Measurements from ENCODE around the gene PIEZO2.
A peak's percentile ranks its signal among the peaks of the same experiment; 100 is the strongest.
"Not testable (repeated sequence)": the region's sequence is repeated elsewhere in the genome, so short reads cannot be mapped to it uniquely, and the experiment has no call there.

The PIEZO2 gene

GRCh38 chr18:10950080-10950875 is 199.1 kb downstream of the PIEZO2 start:
- TF ChIP-seq TAF1 (IDR thresholded peaks at IDR 0.05; ENCODE audit: borderline replicate concordance, low read depth, low read length), result no peak
- TF ChIP-seq POLR2AphosphoS5 (IDR thresholded peaks at IDR 0.05; ENCODE audit: low read depth, low read length), result peak; percentile 51; the same call in 1 of the 2 replicates
- peak; percentile 56 for TF ChIP-seq POLR2A (IDR thresholded peaks at IDR 0.05; ENCODE audit: low read depth, low read length)
- DNase-seq (ENCODE audit: insufficient read length), result no peak
- peak; percentile 88 for FAIRE-seq

- DNase-seq (ENCODE audit: insufficient read length) (no peak), FAIRE-seq (peak; percentile 89)
These were observed 199.7 kb downstream of the PIEZO2 start for GRCh38 chr18:10949655-10950054.

GRCh38 chr18:10948421-10948820 is 200.9 kb downstream of the PIEZO2 start:
- no peak for FAIRE-seq
- DNase-seq (ENCODE audit: insufficient read length), result no peak
- TF ChIP-seq POLR2A (IDR thresholded peaks at IDR 0.05; ENCODE audit: low read depth, low read length) (no peak), POLR2AphosphoS5 (IDR thresholded peaks at IDR 0.05; ENCODE audit: low read depth, low read length) (no peak), TAF1 (IDR thresholded peaks at IDR 0.05; ENCODE audit: borderline replicate concordance, low read depth, low read length) (no peak)

More at GRCh38 chr18:10949655-10950054, 199.7 kb downstream of the PIEZO2 start:
- TF ChIP-seq POLR2AphosphoS5 (IDR thresholded peaks at IDR 0.05; ENCODE audit: low read depth, low read length) (no peak; the same call in 1 of the 2 replicates), POLR2A (IDR thresholded peaks at IDR 0.05; ENCODE audit: low read depth, low read length) (no peak), TAF1 (IDR thresholded peaks at IDR 0.05; ENCODE audit: borderline replicate concordance, low read depth, low read length) (no peak)

GRCh38 chr18:10946058-10946457 is 203.3 kb downstream of the PIEZO2 start:
- TF ChIP-seq POLR2A (IDR thresholded peaks at IDR 0.05; ENCODE audit: low read depth, low read length) (no peak), POLR2AphosphoS5 (IDR thresholded peaks at IDR 0.05; ENCODE audit: low read depth, low read length) (no peak), TAF1 (IDR thresholded peaks at IDR 0.05; ENCODE audit: borderline replicate concordance, low read depth, low read length) (no peak)
- FAIRE-seq (no peak), DNase-seq (ENCODE audit: insufficient read length) (no peak)

- TF ChIP-seq TAF1 (IDR thresholded peaks at IDR 0.05; ENCODE audit: borderline replicate concordance, low read depth, low read length) (no peak), POLR2A (IDR thresholded peaks at IDR 0.05; ENCODE audit: low read depth, low read length) (no peak), POLR2AphosphoS5 (IDR thresholded peaks at IDR 0.05; ENCODE audit: low read depth, low read length) (no peak)
- DNase-seq (ENCODE audit: insufficient read length) (no peak), FAIRE-seq (no peak)
These were observed 206.4 kb downstream of the PIEZO2 start for GRCh38 chr18:10942998-10943397.

GRCh38 chr18:10939822-10940221 is 209.5 kb downstream of the PIEZO2 start:
- DNase-seq (ENCODE audit: insufficient read length) (no peak), FAIRE-seq (no peak)
- no peak for TF ChIP-seq TAF1 (IDR thresholded peaks at IDR 0.05; ENCODE audit: borderline replicate concordance, low read depth, low read length)
- TF ChIP-seq POLR2A (IDR thresholded peaks at IDR 0.05; ENCODE audit: low read depth, low read length), result no peak
- TF ChIP-seq POLR2AphosphoS5 (IDR thresholded peaks at IDR 0.05; ENCODE audit: low read depth, low read length), result no peak

- FAIRE-seq (no peak), DNase-seq (ENCODE audit: insufficient read length) (no peak)
These were observed 211.4 kb downstream of the PIEZO2 start for GRCh38 chr18:10937743-10938640.

GRCh38 chr18:10936176-10937053 is 213.0 kb downstream of the PIEZO2 start:
- no peak for FAIRE-seq
- TF ChIP-seq TAF1 (IDR thresholded peaks at IDR 0.05; ENCODE audit: borderline replicate concordance, low read depth, low read length) (no peak), POLR2AphosphoS5 (IDR thresholded peaks at IDR 0.05; ENCODE audit: low read depth, low read length) (no peak), POLR2A (IDR thresholded peaks at IDR 0.05; ENCODE audit: low read depth, low read length) (no peak)
- no peak for DNase-seq (ENCODE audit: insufficient read length)

More at GRCh38 chr18:10937743-10938640, 211.4 kb downstream of the PIEZO2 start:
- TF ChIP-seq POLR2A (IDR thresholded peaks at IDR 0.05; ENCODE audit: low read depth, low read length) (no peak), POLR2AphosphoS5 (IDR thresholded peaks at IDR 0.05; ENCODE audit: low read depth, low read length) (no peak), TAF1 (IDR thresholded peaks at IDR 0.05; ENCODE audit: borderline replicate concordance, low read depth, low read length) (no peak)

- no peak for TF ChIP-seq POLR2A (IDR thresholded peaks at IDR 0.05; ENCODE audit: low read depth, low read length)
- TF ChIP-seq POLR2AphosphoS5 (IDR thresholded peaks at IDR 0.05; ENCODE audit: low read depth, low read length), result no peak
- TF ChIP-seq TAF1 (IDR thresholded peaks at IDR 0.05; ENCODE audit: borderline replicate concordance, low read depth, low read length), result no peak
- FAIRE-seq (no peak), DNase-seq (ENCODE audit: insufficient read length) (no peak)
These were observed 213.8 kb downstream of the PIEZO2 start for GRCh38 chr18:10935588-10935987.

GRCh38 chr18:10933648-10934047 is 215.7 kb downstream of the PIEZO2 start:
- DNase-seq (ENCODE audit: insufficient read length); FAIRE-seq: not testable (repeated sequence)

GRCh38 chr18:10930076-10930475 is 219.3 kb downstream of the PIEZO2 start:
- FAIRE-seq, result no peak
- no peak for DNase-seq (ENCODE audit: insufficient read length)
- TF ChIP-seq POLR2A (IDR thresholded peaks at IDR 0.05; ENCODE audit: low read depth, low read length) (no peak), TAF1 (IDR thresholded peaks at IDR 0.05; ENCODE audit: borderline replicate concordance, low read depth, low read length) (no peak)

All from GM12892 (cell line).